GM12878 (cell line): ENCODE data around the gene FNDC3B. TPM values are rescaled to one million over a fixed set of nuclear protein-coding genes. Genes with fewer than 3 reads are reported as not detected.

Experiments used
- BHLHE40 ChIP-seq, 2 experiments: fragments of 450-650 bp in 1 of 2; IDR thresholded peaks; 2 replicates each; pipeline ENCODE4 v1.6.1; 2011 to 2017; ENCODE audit warnings: low read depth in 2 of 2, borderline replicate concordance in 1 of 2, improper control_type of control experiment in 1 of 2, low read length in 1 of 2, mild to moderate bottlenecking in 1 of 2
- BRCA1 ChIP-seq: IDR thresholded peaks from 2 replicates; pipeline ENCODE4 v1.6.1; 2011; ENCODE audit warnings: low read depth, low read length, improper control_type of control experiment
- CEBPB ChIP-seq, 2 experiments: fragments of 150-350 bp in 1 of 2; IDR thresholded peaks; 2 replicates each; pipeline ENCODE4 v1.6.1; 2012 to 2014; ENCODE audit warnings: low read depth in 2 of 2, low read length in 2 of 2, borderline replicate concordance in 1 of 2, inconsistent platforms in 1 of 2
- HSF1 ChIP-seq: fragments of 150-350 bp; IDR thresholded peaks from 2 replicates; pipeline ENCODE4 v1.6.1; 2014; ENCODE audit warnings: mild to moderate bottlenecking, low read depth, low read length
- LARP7 ChIP-seq: fragments of 450-650 bp; IDR thresholded peaks from 2 replicates; pipeline ENCODE4 v1.6.1; 2017; ENCODE audit warnings: mild to moderate bottlenecking
- MAX ChIP-seq: IDR thresholded peaks from 2 replicates; pipeline ENCODE4 v1.6.1; 2012; ENCODE audit warnings: low read depth, low read length, improper control_type of control experiment
- MEF2B ChIP-seq: fragments of 450-650 bp; IDR thresholded peaks from 2 replicates; pipeline ENCODE4 v1.6.1; 2018; ENCODE audit warnings: mild to moderate bottlenecking, moderate library complexity; ENCODE audit not compliant: partially characterized antibody, poor library complexity, severe bottlenecking
- MTA2 ChIP-seq: fragments of 450-650 bp; IDR thresholded peaks from 2 replicates; pipeline ENCODE4 v1.6.1; 2016; ENCODE audit warnings: low read depth, mild to moderate bottlenecking, moderate library complexity
- MYC ChIP-seq: IDR thresholded peaks from 2 replicates; pipeline ENCODE4 v1.6.1; 2011; ENCODE audit warnings: mild to moderate bottlenecking, low read length, moderate library complexity, inconsistent platforms; ENCODE audit not compliant: insufficient read depth, insufficient replicate concordance, insufficient read length, severe bottlenecking
- RAD21 ChIP-seq: IDR thresholded peaks from 2 replicates; pipeline ENCODE4 v1.6.1; 2011; ENCODE audit warnings: mild to moderate bottlenecking, low read depth, low read length, moderate library complexity; ENCODE audit not compliant: insufficient read depth
- RUNX3 ChIP-seq: IDR thresholded peaks from 2 replicates; pipeline ENCODE4 v1.6.1; 2012; ENCODE audit warnings: low read length, inconsistent platforms
- SIN3A ChIP-seq: IDR thresholded peaks from 2 replicates; pipeline ENCODE4 v1.6.1; 2012; ENCODE audit warnings: low read depth, low read length, improper control_type of control experiment
- SMARCA5 ChIP-seq: fragments of 450-650 bp; IDR thresholded peaks from 2 replicates; pipeline ENCODE4 v1.6.1; 2017; ENCODE audit warnings: mild to moderate bottlenecking
- SREBF1 ChIP-seq: IDR thresholded peaks from 2 replicates; pipeline ENCODE4 v1.6.1; 2012; ENCODE audit warnings: mild to moderate bottlenecking, low read length
- TAF1 ChIP-seq: IDR thresholded peaks from 2 replicates; pipeline ENCODE4 v1.6.1; 2011; ENCODE audit warnings: mild to moderate bottlenecking, low read depth, low read length, borderline replicate concordance
- TCF7 ChIP-seq: IDR thresholded peaks from 2 replicates; pipeline ENCODE4 v1.6.1; 2014; ENCODE audit warnings: antibody characterized with exemption, borderline replicate concordance
- ZNF24 ChIP-seq: fragments of 450-650 bp; IDR thresholded peaks from 2 replicates; pipeline ENCODE4 v1.6.1; 2017; ENCODE audit warnings: antibody characterized with exemption, mild to moderate bottlenecking
- ZNF592 ChIP-seq: fragments of 450-650 bp; IDR thresholded peaks from 2 replicates; pipeline ENCODE4 v1.6.1; 2017; ENCODE audit warnings: mild to moderate bottlenecking, moderate library complexity
- ZNF622 ChIP-seq: fragments of 450-650 bp; IDR thresholded peaks from 2 replicates; pipeline ENCODE4 v1.6.1; 2017; ENCODE audit warnings: mild to moderate bottlenecking, inconsistent platforms
- polyA plus RNA-seq, 11 experiments: library from polyadenylated mRNA; depleted of rRNA in 4 of 11; unstranded in 6 of 11; stranded (reverse) in 5 of 11; fragments of >200 nt; fragmentation: Nextera tagmentation in 4 of 11; fragmentation: Illumina TruSeq in 1 of 11; extraction: Ambion mirVana in 4 of 11; extraction: Trizol in 1 of 11; gene quantifications; 1 replicate in 1 of 11; 2 replicates in 10 of 11; pipeline versions ENCODE4 v1.2.1 to v1.2.3, GENCODE V29; 2011 to 2016; ENCODE audit warnings: inconsistent platforms in 2 of 11, missing spikeins in 2 of 11, low read depth in 1 of 11
- total RNA-seq, 4 experiments: library from RNA; depleted of rRNA in 3 of 4; stranded (reverse); fragments of >200 nt in 3 of 4; fragmentation: Illumina TruSeq in 1 of 4; extraction: Trizol in 1 of 4; gene quantifications; 2 replicates each; pipeline versions ENCODE4 v1.2.1 to v1.2.3, GENCODE V29; 2013 to 2021
- TF ChIP-seq, protein P1 (sequence below): fragments of 450-650 bp; IDR thresholded peaks from 2 replicates; pipeline ENCODE4 v1.6.1; 2017; ENCODE audit warnings: antibody characterized with exemption, mild to moderate bottlenecking, moderate library complexity

FNDC3B gene
- total and polyA plus RNA-seq, 10 of the 15 experiments (the other 5 are each of a cell fraction or from before 2014, with no cell fraction given): 7.9 to 35.0 (median 18.5) TPM

DNA sequence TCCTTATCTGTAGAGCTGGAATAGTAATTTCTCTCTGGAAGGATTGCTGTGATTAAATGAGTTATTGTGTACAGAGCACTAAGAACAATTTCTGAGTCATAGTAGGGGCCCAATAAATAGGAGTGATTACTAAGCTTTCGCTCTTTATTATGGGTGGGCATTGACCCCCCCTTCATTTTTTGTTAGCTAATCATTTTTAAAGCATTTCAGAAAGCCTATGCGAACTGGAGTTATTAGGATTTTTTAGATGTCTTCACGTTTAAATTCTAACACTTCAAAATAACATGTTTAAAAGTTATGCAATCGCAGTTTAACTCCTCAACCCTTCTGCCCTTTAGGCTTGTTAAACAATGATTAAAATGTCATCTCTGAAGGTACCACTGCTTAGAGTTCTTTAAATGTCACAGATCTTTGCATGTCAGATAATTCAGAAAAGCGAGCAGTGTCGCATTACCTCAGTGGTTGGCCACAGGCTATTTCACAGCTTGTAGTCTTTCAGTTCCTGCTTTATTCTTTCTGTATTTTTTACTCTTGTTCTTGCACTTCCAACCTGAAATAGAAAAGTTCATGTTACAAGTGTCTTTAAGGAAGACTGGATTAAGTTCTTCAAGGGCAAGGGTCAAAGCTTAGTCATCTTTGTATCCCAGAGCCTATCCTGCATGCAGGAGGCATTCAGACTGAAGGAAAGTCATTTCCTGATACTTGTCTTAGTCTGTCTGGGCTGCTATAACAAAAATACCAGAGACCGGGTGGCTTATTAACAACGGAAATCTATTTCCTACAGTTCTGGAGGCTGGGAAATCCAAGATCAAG is 102.9 kb downstream of the FNDC3B start (continued):
- TF ChIP-seq, protein P1, sequence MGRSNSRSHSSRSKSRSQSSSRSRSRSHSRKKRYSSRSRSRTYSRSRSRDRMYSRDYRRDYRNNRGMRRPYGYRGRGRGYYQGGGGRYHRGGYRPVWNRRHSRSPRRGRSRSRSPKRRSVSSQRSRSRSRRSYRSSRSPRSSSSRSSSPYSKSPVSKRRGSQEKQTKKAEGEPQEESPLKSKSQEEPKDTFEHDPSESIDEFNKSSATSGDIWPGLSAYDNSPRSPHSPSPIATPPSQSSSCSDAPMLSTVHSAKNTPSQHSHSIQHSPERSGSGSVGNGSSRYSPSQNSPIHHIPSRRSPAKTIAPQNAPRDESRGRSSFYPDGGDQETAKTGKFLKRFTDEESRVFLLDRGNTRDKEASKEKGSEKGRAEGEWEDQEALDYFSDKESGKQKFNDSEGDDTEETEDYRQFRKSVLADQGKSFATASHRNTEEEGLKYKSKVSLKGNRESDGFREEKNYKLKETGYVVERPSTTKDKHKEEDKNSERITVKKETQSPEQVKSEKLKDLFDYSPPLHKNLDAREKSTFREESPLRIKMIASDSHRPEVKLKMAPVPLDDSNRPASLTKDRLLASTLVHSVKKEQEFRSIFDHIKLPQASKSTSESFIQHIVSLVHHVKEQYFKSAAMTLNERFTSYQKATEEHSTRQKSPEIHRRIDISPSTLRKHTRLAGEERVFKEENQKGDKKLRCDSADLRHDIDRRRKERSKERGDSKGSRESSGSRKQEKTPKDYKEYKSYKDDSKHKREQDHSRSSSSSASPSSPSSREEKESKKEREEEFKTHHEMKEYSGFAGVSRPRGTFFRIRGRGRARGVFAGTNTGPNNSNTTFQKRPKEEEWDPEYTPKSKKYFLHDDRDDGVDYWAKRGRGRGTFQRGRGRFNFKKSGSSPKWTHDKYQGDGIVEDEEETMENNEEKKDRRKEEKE: no peak
- TF ChIP-seq SREBF1: no peak
- no peak for TF ChIP-seq SMARCA5
- no peak for TF ChIP-seq MYC
- TF ChIP-seq HSF1: no peak
- peak; percentile 16; the same call in 1 of the 2 replicates for TF ChIP-seq TAF1
- TF ChIP-seq MTA2: peak; percentile 87
- TF ChIP-seq SIN3A: no peak
- peak; percentile 95 for TF ChIP-seq RUNX3
- no peak; a peak in 1 of 4 replicates for TF ChIP-seq BHLHE40 (IDR thresholded peaks at IDR 0.05; ENCODE audit: borderline replicate concordance in 1 of 2, low read depth in 2 of 2, low read length in 1 of 2)
- TF ChIP-seq ZNF622: no peak
- peak; percentile 42 for TF ChIP-seq MEF2B
- TF ChIP-seq LARP7: no peak
- TF ChIP-seq ZNF24: peak; percentile 26; the same call in 1 of the 2 replicates
- TF ChIP-seq MAX: no peak
- TF ChIP-seq TCF7: peak; percentile 20; the same call in 1 of the 2 replicates
- TF ChIP-seq BRCA1: no peak
- TF ChIP-seq ZNF592: peak; percentile 39; the same call in 1 of the 2 replicates
- peak in 1 of 2 experiments; percentile 60; a peak in 1 of 4 replicates for TF ChIP-seq CEBPB (IDR thresholded peaks at IDR 0.05; ENCODE audit: borderline replicate concordance in 1 of 2, low read depth in 2 of 2, low read length in 2 of 2)
- peak; percentile 30; the same call in 1 of the 2 replicates for TF ChIP-seq RAD21
